IMR-90 (cell line): Measurements from ENCODE around the gene MYO9B. TPM values are rescaled to one million over a fixed set of nuclear protein-coding genes. Genes with fewer than 3 reads are reported as not detected.
"Not testable (repeated sequence)": the region's sequence is repeated elsewhere in the genome, so short reads cannot be mapped to it uniquely, and the experiment has no call there.

Experiments used
- ATAC-seq: fragments of 200-7000 bp; cut with Tn5 transposase; 2 replicates; pipeline ENCODE4 v1.9.1; 2020; ENCODE audit warnings: low read depth, mild to moderate bottlenecking, moderate library complexity
- BruUV-seq: library from RNA; stranded (reverse); fragments of 400-500 nt; replicated peaks from 2 replicates; lab custom pipeline; 2021; lab: Mats Ljungman, UMichigan
- CTCF ChIA-PET: fragments of 300-600 bp; formaldehyde crosslinking; extraction: SDS; loops from one replicate; lab custom pipeline; 2021; ENCODE audit warnings: antibody characterized with exemption; lab: Yijun Ruan, JAX
- POLR2A ChIA-PET: fragments of 300-600 bp; sonication (Branson Sonifier 250); formaldehyde crosslinking; loops from one replicate; lab custom pipeline; 2022; ENCODE audit warnings: antibody characterized with exemption; ENCODE audit not compliant: unreplicated experiment; lab: Charles Lee
- DNase-seq: peaks from one replicate; pipeline ENCODE4 v3.0.0; 2013
- H2AFZ ChIP-seq: replicated peaks from 2 replicates; pipeline ENCODE3; 2013; ENCODE audit warnings: low read length, mild to moderate bottlenecking; ENCODE audit not compliant: poor library complexity
- H2AK5ac ChIP-seq: 2 replicates; pipeline ENCODE4 v1.6.1; 2013; ENCODE audit warnings: low read depth, low read length, inconsistent platforms
- H2AK9ac ChIP-seq: replicated peaks from 2 replicates; pipeline ENCODE3; 2013; ENCODE audit warnings: mild to moderate bottlenecking, low read depth, low read length, moderate library complexity; ENCODE audit not compliant: poor library complexity
- H2BK120ac ChIP-seq: 2 replicates; pipeline ENCODE4 v1.6.1; 2013; ENCODE audit warnings: low read depth, low read length, inconsistent platforms
- H2BK15ac ChIP-seq: 3 replicates; pipeline ENCODE4 v1.6.1; 2013; ENCODE audit warnings: low read depth, low read length, inconsistent platforms
- H2BK20ac ChIP-seq: 2 replicates; pipeline ENCODE4 v1.6.1; 2013; ENCODE audit warnings: low read depth, mild to moderate bottlenecking, inconsistent platforms, low read length, moderate library complexity
- H2BK5ac ChIP-seq: 2 replicates; pipeline ENCODE4 v1.6.1; 2013; ENCODE audit warnings: mild to moderate bottlenecking, low read depth, low read length, inconsistent platforms; ENCODE audit not compliant: poor library complexity, severe bottlenecking
- H3K14ac ChIP-seq: replicated peaks from 2 replicates; pipeline ENCODE4 v1.6.1; 2013; ENCODE audit warnings: low read depth, low read length, inconsistent platforms
- H3K18ac ChIP-seq: 2 replicates; pipeline ENCODE4 v1.6.1; 2013; ENCODE audit warnings: low read depth, low read length, control low read depth
- H3K23ac ChIP-seq: 2 replicates; pipeline ENCODE4 v1.6.1; 2013; ENCODE audit warnings: low read depth, low read length, inconsistent platforms
- H3K27ac ChIP-seq: 2 replicates; pipeline ENCODE4 v1.5.1; 2013; ENCODE audit warnings: mild to moderate bottlenecking, control low read depth, low read length; ENCODE audit not compliant: insufficient read depth
- H3K27me3 ChIP-seq: 2 replicates; pipeline ENCODE4 v1.6.1; 2013; ENCODE audit warnings: low read length; ENCODE audit not compliant: control insufficient read depth, insufficient read depth
- H3K36me3 ChIP-seq: 2 replicates; pipeline ENCODE4 v1.6.1; 2013; ENCODE audit warnings: low read length, mixed read lengths; ENCODE audit not compliant: control insufficient read depth, insufficient read depth
- H3K4ac ChIP-seq: 2 replicates; pipeline ENCODE4 v1.6.1; 2013; ENCODE audit warnings: low read depth, low read length, inconsistent platforms
- H3K4me1 ChIP-seq: 2 replicates; pipeline ENCODE4 v1.6.1; 2013; ENCODE audit warnings: low read length, mixed read lengths; ENCODE audit not compliant: control insufficient read depth, insufficient read depth
- H3K4me2 ChIP-seq: 2 replicates; pipeline ENCODE4 v1.6.1; 2013; ENCODE audit warnings: low read depth, mild to moderate bottlenecking, control low read depth, low read length, moderate library complexity
- H3K4me3 ChIP-seq: 2 replicates; pipeline ENCODE4 v1.5.1; 2013; ENCODE audit warnings: low read depth, mild to moderate bottlenecking, control low read depth, low read length, moderate library complexity; ENCODE audit not compliant: insufficient read depth
- H3K56ac ChIP-seq: 2 replicates; pipeline ENCODE4 v1.6.1; 2013; ENCODE audit warnings: low read length, inconsistent platforms; ENCODE audit not compliant: insufficient read depth; ENCODE audit errors: extremely low read depth
- H3K79me1 ChIP-seq, 2 experiments: 2 replicates each; pipeline ENCODE4 v1.6.1; 2013; ENCODE audit warnings: low read length in 2 of 2, inconsistent platforms in 1 of 2, low read depth in 1 of 2
- H3K9ac ChIP-seq: 2 replicates; pipeline ENCODE4 v1.6.1; 2013; ENCODE audit warnings: low read depth, low read length, control low read depth
- H3K9me1 ChIP-seq: 2 replicates; pipeline ENCODE4 v1.6.1; 2013; ENCODE audit warnings: low read length, inconsistent platforms; ENCODE audit not compliant: insufficient read depth
- H3K9me3 ChIP-seq: 2 replicates; pipeline ENCODE4 v1.6.1; 2013; ENCODE audit warnings: low read length; ENCODE audit not compliant: control insufficient read depth, insufficient read depth
- H4K20me1 ChIP-seq: 2 replicates; pipeline ENCODE4 v1.6.1; 2013; ENCODE audit warnings: low read length, inconsistent platforms; ENCODE audit not compliant: insufficient read depth
- H4K5ac ChIP-seq: 2 replicates; pipeline ENCODE4 v1.6.1; 2013; ENCODE audit warnings: mild to moderate bottlenecking, low read depth, low read length, control low read depth
- H4K8ac ChIP-seq, 2 experiments: 2 replicates each; pipeline ENCODE4 v1.6.1; 2013; ENCODE audit warnings: low read depth in 2 of 2, low read length in 2 of 2, control low read depth in 1 of 2, inconsistent platforms in 1 of 2
- H4K91ac ChIP-seq: 2 replicates; pipeline ENCODE4 v1.6.1; 2013; ENCODE audit warnings: low read depth, low read length, inconsistent platforms; ENCODE audit not compliant: insufficient read depth
- WGBS, 2 experiments: methylation state at CpG; one replicate each; pipeline versions ENCODE4 v1.1.5 to v1.1.7; 2013; ENCODE audit warnings: missing lambda C conversion rate in 2 of 2; ENCODE audit not compliant: insufficient read length in 1 of 2; ENCODE audit errors: extremely low coverage in 2 of 2; 5-methylcytosine and 5-hydroxymethylcytosine counted together
- dilution Hi-C: fragments of 300-500 bp; cut with HindIII; formaldehyde crosslinking; loops from one replicate; pipeline ENCODE4 v1.14.3; 2018; ENCODE audit warnings: low sequenced_read_pairs; ENCODE audit not compliant: unreplicated experiment
- in situ Hi-C: fragments of 300-500 bp; cut with MboI; formaldehyde crosslinking; loops from 3 replicates; pipeline ENCODE4 v1.14.3; 2019; ENCODE audit warnings: low sequenced_read_pairs, inconsistent platforms, mixed read lengths
- intact Hi-C: fragments of 100-400 bp; cut with micrococcal nuclease; formaldehyde crosslinking; loops from 2 replicates; pipeline ENCODE4 v1.10.0; 2022
- polyA plus RNA-seq, 3 experiments: library from polyadenylated mRNA; depleted of rRNA; stranded (reverse); fragments of >200 nt; gene quantifications; 2 replicates each; pipeline ENCODE4 v1.2.3, GENCODE V29; 2012; ENCODE audit warnings: low replicate concordance in 1 of 3
- total RNA-seq: library from RNA; depleted of rRNA; stranded (reverse); fragments of >200 nt; gene quantifications from 2 replicates; pipeline ENCODE4 v1.2.3, GENCODE V29; 2012

Gene MYO9B
- total and polyA plus RNA-seq, 2 of the 4 experiments (the other 2 are of a cell fraction), result 61.8 to 77.8 TPM

DNA sequence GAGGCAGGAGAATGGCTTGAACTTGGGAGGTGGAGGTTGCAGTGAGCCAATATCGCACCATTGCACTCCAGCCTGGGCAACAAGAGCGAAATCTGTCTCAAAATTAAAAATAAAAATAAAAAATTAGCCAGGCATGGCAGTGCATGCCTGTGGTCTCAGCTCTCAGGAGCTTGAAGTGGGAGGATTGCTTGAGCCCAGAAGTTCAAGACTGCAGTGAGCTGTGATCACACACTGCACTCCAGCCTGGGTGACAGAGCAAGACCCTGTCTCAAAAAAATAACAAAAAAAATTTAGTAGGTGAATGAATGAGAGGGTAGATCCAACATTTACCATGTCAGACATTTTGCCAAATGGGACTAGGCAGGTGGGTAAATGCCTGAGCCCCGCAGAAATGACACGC, 31.4 kb downstream of the MYO9B start:
- H3K9me3 ChIP-seq, BruUV-seq, ATAC-seq, POLR2A ChIA-PET, H3K27me3 ChIP-seq, H3K9ac ChIP-seq, intact Hi-C loops, H3K4me3 ChIP-seq, H2AFZ ChIP-seq, in situ Hi-C loops, H3K4me1 ChIP-seq, H3K4me2 ChIP-seq, dilution Hi-C loops: not testable (repeated sequence)
- Histone ChIP-seq H3K14ac (peak overlapping the region; percentile 92; the same call in 1 of the 2 replicates), H3K36me3 (peaks cover 53% of the 10 kb centered on the region), H4K20me1 (peaks cover 57% of the 10 kb centered on the region), H2BK5ac (peak overlapping the region; percentile 89), H2BK15ac (peak overlapping the region; percentile 98; the same call in 2 of the 3 replicates), H3K9me1 (peaks cover 21% of the 10 kb centered on the region), H3K23ac (peak overlapping the region; percentile 96; the same call in 1 of the 2 replicates), H3K56ac (peak overlapping the region; percentile 87), H2AK9ac (peak overlapping the region; percentile 98), H4K5ac (peak overlapping the region; percentile 33), H3K27ac (peak overlapping the region; percentile 86), H2BK120ac (peak overlapping the region; percentile 96; the same call in 1 of the 2 replicates), H4K91ac (peak overlapping the region; percentile 97), H4K8ac (peak overlapping the region; percentile 93 to 95), H3K18ac (peak overlapping the region; percentile 35; the same call in 1 of the 2 replicates), H2BK20ac (peak overlapping the region; percentile 95; the same call in 1 of the 2 replicates), H3K4ac (peak overlapping the region; percentile 92), H3K79me1 (peaks cover 10 to 85% of the 10 kb centered on the region in 2 experiments; a peak in 3 of 4 replicates), H2AK5ac (peak overlapping the region; percentile 98)
- peak; percentile 26 for DNase-seq
- CTCF ChIA-PET, result interaction anchor here (0.5 kb wide), 1 partner anchor 15 kb away, joined by 3 read pairs; no protein-coding TSS in a partner anchor
- WGBS, 2 experiments, result 100% methylated on average over 1 of the region's 4 CpGs; no CpG with 5 or more reads in 1 of the 2 experiments
